ENCODE results near the gene LRRC3B.
"Not testable (repeated sequence)": the region's sequence is repeated elsewhere in the genome, so short reads cannot be mapped to it uniquely, and the experiment has no call there.

LRRC3B gene, protein sequence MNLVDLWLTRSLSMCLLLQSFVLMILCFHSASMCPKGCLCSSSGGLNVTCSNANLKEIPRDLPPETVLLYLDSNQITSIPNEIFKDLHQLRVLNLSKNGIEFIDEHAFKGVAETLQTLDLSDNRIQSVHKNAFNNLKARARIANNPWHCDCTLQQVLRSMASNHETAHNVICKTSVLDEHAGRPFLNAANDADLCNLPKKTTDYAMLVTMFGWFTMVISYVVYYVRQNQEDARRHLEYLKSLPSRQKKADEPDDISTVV
- 0 to 4.0 (median 0) reads per million in 17 experiments for total RNA-seq

DNA sequence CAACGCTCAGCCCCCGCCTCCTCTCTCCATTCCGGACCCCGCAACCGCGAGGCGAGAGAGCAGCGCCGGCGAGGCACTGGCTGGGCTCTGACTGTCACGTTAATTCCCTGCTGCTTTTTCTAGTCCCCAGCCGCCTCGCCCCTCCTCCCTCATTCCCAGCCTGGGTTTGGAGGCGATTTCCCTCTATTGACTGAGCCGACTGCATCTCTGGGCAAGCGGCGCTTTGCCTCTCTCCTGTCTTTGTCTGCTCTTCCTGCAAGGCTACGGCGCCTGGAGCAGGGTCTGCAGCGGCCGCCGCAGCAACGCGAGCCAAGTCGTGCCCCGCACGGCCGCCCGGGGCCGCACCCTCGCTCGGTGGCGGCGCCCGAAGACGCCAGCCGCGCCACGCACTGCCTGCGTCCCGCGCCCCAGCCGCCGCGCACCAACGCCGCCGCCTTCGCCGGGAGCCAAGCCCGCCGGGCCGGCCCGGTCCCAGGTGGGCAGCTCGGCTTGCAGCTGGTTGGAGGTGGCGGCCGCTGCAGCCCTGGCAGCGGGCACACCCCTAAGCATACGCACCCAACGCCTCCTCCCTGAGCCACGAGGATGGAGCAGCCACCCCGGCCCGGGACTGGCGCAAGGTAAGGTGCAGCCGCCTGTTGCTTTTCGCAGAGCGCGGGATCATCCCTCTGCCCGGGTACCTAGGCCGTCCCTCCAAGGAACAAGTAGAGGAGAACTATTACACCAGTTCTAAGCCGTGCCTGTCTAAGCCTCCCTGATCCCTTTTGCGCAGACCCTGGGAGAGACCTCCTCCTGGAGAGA is at the start of gene LRRC3B:
Gene LRRC3B, plus strand, starts transcription at position 152 of the 798 bp plus-strand sequence. CDS start 86,901 bp downstream, outside the sequence.
- no peak for DNase-seq

DNA sequence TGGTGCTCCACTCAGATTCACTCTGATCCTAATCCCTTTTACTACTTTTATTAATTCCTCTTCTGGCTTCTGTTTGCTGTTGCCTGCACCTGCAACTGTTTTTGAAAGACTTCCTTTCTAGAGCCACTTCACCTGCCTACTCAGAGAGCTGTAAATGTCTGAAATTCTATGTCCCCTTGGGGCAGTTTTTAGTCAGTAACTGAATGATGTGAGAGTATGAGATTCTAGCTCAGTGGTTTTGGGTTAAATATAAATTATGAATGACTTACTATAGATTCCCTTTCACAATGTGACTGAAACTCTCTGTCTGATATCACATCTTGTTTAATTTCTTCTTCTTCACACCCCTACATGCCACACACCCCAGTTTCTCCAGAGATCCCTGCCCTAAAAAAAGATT is 47.8 kb upstream of the LRRC3B start:
- DNase-seq, result no peak

DNA sequence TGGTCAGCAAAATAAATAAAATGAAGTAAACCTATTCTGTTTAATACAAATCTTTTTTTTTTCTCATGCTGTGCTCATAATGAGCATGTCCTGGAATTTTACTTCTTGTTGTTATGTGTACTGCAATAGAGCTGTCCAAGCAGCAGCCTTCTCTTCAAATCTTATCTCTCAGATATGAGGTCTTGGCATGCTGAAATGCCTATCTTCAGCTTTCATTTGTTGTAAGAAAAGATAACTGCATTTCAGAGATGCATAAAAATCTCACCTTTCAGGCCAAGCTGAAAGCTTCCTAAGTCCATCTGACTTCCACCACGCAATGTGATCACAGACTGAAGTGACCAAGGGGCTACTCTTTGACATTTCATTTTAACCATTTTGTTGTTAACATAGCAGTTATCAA is 43.5 kb upstream of the LRRC3B start:
- no peak for DNase-seq

DNA sequence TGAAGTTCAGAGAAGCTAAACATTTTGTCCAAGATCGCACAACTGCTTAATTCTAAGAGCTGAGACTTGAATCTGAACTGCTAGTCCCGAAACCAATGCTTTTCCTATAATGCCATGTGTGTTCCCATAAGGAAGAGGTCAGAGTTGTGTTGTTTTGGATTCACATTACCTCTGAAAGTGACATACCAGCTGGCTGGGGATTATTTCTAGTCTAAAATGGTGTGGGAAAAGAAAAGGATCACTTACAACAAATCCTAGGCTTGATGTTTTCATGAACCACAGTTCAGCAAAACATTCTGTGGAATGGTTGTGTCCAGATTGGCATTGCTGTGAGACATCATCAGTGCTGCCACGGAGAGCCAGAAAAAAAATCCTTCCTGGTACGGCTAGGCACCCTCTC is 35.0 kb upstream of the LRRC3B start:
- DNase-seq, result no peak

DNA sequence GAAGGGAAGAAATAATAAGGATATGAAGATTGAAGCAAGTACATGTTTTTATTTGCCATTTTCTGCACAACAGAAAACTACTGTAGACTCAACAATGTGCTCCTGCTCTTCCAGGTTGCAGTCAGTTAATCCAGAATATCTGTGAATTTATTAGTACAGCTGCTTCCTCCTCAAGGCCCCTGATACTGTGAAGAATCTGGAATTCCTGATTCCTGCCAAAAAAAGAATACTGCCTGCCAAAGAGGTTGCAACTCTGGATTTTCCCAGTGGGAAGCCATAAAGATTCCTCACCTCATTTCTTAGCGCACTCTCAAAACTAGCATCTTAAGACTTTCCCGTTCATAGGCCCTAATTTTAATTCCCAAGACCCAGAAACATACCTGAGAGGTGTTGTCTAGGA is 33.6 kb upstream of the LRRC3B start:
- no peak for DNase-seq

DNA sequence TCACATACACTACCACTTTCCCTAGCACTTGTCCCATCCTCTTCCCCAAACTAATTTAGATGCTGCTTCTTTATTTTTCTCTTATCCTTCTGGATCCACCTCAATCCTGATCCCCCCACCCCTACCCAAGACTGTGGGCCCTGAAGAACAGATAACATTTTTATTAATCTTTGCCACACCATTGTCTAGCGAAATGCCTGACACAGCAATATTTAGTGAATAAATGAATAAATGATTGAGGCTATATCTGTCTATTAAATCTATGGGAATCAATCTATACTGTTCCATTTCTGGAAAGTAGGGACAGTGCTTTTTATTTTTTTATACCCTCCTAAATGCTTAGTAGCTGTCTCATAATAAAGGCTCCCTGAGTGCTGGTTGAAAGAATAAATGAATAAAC is 32.9 kb upstream of the LRRC3B start:
- DNase-seq, result no peak

DNA sequence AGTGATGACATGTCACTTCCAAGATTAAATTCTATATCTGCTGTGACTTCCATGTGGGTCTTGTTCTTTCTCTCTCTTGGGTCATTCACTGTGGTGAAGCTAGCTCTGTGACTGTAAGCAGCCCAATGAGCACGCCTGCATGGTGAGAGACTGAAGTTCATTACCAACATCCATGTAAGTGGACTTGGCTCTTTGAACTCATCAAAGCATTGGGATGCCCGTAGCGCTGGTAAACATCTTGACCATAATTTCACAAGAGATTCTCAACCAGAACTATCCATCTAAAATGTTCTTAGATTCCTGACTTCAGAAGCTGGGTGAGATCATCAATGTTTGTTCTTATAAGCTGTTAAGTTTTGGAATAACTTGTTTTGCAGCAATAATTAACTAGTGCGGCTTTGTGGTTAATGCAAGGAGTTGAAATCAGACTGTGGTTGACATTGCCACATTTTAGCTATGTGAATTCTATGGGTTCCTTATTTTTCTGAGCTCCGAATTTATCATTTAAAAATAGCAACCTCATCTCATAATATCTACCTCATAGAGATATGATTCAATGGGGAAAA is 31.6 kb upstream of the LRRC3B start:
- no peak for DNase-seq

DNA sequence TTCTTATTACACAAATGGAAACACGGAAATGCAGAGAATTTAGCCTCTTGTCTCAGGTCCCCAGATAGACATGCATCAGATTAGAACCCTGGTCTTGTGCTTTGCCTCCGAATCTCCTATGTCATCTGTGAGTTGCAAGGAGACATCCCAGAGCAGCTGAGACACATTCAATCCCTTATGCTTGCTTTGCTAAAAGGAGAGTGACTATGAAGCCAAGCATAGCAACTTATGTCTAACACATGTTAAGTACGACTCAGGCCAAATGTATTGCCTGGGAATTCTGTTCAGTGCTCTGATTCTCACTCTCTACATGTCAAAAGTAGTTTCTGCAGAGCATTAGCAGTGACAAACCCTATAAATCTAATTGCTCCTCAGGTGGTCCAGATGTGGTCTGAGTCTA is 30.6 kb upstream of the LRRC3B start:
- no peak for DNase-seq

DNA sequence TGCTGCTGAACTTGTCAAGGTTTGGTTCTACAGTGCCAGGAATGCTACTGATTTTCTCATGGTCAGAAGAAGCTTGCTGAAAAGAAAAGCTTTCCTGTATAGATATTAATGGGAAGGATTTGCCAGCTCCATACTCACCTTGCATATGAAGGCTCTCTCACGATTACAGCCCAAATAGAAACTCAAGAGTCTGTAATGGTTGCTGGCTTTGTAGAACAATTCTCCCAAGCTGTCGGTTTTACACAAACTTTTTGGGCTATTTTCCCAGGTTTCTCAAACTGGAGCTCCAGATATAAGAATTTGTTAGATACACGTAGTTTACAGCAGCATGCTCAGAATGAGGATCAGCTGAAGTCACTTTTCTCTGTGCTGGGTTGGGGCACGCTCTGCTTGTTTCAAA is 30.1 kb upstream of the LRRC3B start:
- no peak for DNase-seq

DNA sequence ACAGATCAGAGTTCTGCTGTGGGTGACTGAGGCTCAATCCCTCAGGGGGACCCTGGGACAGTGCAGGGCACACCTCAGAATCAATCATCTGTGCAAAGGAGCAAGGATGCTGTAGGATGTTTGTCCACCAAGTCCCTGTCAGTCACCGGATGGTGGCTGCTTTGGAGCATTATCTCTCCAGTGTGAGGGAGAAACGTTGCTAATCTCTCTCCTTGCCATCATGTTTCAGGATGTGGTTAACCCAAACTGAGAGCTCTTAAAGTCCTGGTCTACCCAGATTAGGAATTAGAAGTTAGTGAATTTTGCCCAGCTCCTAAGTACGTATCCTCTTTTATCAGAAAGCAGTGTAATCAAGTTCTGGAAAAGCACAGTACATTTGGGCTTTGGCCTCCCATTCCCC is 26.2 kb upstream of the LRRC3B start:
- no peak for DNase-seq

DNA sequence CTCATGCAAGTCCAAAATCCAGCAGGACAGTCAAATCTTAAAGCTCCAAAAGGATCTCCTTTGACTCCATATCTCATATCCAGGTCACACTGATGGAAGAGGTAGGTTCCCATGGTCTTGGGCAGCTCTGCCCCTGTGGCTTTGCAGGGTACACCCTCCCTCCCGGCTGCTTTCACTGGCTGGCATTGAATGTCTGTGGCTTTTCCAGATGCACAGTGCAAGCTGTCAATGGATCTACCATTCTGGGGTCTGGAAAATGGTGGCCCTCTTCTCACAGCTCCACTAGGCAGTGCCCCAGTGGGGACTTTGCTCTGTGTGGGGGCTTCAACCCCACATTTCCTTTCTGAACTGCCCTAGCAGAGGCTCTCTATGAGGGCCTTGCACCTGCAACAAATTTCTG is 19.3 kb upstream of the LRRC3B start:
- not testable (repeated sequence) for DNase-seq

DNA sequence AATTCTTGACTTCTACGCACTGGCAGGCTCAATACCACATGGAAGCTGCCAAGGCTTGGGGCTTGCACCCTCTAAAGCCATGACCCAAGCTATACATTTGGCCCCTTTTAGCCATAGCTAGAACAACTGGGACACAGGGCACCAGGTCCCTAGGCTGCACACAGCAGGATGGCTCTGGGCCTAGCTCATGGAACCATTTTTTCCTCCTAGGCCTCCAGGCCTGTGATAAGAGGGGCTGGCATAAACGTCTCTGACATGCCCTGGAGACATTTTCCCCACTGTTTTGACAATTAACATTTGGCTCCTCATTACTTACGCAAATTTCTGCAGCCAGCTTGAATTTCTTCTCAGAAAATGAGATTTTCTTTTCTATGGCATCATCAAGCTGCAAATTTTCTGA is 18.8 kb upstream of the LRRC3B start:
- not testable (repeated sequence) for DNase-seq

DNA sequence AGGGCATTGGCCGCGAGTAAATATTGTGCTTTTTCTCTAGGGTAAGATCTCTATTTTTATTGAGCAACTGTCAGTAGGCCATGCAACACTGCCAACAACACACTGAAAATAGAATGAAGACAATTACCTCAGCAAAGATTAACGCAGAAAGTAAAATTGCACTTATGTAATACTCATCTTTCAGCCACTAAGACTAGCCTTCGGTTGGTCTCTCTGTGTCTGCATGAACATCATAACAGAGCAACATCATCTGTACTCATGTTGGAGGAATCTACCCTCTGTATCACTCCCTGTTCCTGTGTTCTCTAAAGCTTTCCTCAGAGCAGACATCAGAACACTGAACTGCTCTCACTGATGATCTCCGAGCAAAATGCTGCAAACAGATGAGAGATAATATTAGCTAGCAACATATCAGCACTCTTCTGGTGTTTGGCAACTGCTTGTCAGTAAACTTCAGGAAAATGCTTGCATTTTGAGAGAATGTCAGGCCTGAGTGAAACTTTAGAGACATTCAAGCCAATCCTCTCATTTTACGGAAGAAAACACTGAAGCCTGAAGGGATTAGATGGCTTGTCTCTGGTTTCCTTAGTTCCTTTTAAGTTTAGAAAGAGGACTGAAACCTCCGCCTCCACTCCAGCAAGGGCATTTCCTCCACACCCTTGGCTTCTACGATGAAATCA is 8.4 kb upstream of the LRRC3B start:
- no peak for DNase-seq

DNA sequence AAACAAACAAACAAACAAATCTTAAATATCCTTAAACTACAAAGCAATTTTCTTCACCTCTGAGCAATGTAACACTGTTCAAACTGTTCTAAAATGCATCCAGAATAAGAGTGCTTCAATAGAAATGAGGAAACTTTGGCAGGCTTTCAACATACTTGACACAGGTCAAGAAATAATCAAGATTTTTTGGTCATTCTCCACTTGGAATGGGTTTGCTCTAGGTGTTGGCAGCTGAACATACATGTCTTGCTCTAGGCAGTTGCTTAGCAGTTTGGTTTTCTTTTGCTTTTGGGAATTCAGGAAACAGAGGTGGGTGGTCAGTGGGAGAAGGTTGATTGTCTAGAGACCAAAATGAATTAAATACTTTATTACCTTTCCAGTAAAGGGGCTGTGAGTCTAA is 1.4 kb upstream of the LRRC3B start:
- DNase-seq, result no peak

DNA sequence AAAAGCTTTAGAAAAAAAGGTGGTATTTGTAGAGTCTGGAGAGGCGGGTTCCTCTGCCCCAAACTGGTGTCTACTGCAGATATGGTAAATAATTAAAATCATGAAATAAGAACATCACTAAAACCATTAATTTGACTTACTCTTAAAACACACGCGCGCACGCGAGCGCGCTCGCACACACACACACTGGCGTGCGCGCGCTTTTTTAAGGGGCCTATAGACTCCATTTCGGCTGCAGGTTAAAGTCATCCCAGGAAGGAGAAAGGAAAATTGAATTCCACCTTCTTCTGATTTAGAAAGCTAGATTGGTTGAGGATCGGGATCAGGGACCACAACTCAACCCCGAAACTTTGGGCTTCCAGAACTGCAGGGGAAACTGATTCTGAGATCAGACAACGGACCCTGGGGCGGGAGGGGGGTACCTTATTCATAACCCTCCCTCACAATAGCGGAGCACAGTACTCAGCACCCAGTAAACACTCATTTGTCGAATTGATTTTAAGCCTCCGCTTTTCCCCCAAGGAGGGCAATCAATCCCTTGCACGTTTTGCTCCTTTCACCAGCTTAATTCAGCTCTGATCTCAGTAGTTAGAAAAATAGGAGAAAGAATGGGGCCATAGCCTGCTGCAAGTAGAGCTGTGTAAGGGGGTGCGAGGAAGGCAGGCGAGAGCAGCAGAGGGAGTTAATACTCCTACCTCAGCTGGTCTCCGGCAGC is 509 bp upstream of the LRRC3B start:
- DNase-seq, result no peak

DNA sequence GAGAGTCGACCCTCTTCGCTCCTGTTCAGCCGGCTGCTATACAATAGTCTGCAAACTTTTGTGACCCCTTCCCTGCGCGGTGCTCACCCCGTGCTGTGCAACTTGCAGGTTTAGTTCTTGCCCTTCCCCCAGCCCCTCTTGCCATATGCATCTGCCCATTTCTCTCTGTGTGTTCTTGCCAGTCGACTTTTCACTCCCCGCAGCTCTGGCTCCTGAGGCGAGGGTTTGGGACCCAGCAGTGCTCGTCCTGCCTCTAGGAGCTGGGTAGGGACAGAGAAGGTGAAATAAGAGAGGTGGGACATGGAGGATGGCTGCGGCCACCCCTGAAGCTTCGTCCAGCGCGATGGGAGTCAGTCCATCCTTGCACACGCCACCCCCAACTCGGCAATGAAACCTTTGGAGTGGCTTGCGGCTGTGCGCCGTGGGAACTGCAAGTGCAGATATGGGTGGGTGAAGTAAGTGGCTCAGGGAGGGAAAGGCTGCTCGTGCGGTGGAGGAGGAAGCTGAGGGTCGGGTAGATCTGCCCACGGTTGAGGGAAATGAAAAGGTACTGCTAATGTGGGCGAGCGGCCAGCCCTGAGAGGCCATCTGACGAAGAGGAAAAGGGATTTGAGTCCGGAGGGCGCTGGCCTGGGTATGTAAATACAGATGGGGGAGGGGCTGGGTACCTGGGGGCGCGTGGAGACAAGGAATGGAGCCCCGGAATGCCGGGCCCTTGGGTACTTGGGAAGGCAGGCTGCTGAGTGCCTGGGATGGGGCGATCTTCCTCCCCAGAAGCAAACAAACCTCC is 1.0 kb downstream of the LRRC3B start:
- DNase-seq, result no peak

DNA sequence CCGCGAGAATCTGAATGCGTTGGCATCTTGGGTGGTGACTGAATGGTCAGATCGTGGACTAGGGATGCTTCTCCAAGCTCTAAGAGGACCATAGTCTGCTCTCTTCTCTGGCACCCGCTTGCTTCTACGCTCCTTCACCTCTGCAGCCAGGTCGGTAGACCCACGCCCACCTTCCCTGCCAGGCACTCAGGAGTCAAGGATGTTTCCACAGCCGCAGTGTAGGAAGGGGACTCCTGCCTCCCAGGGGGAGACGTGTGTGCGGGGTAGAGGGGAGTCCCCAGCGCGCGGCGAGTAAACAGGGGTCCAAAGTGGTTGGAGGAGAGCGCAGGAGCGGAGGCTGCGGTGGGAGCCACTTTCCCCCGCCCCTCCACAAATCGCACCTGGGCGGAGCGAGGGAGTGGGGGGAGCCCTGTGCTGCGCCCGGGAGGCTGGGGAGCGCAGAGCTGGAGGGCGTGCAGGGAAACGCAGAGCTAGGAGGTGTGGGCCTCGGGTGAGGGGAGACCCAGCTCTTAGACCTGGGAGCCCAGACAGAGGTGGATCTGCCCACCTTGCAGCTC is 1.7 kb downstream of the LRRC3B start:
- DNase-seq, result no peak

DNA sequence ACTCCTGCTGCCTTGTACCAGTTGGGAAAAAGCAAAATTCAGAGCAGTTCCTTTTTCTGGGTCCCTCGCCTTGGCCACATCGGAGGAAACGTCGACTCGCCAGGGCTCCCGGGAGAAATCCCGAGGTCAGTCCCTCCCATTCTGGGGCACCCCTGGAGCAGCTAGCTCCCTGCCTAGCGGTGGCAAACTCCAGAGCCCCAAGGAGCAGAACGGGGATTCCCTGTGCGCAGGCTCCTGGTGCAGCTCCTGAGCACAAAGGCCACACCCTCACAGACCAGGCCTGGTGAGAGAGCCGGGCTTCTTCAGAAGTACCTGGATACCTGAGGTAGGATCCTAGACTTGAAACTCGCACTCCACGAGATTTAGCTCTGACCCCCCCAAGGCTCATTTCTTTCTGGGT is 2.6 kb downstream of the LRRC3B start:
- no peak for DNase-seq

DNA sequence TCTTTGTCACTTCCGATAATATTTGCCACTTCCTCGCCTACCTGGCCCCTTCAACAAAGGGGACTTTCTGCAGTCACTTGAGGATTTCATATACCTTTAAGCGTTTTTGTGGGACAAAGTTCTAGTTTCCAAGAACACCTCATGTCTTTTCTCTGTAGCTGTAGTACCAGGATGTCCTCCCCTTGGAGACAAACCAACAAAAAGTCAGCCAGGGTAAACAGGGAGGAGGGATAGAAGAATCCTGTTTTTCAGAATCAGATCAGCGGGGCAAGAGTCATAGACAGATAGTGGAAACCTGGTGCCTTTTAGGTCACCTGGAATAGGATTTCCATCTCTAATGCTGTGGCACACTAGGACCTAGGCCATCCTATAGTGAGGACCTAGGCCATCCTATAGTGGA is 4.5 kb downstream of the LRRC3B start:
- no peak for DNase-seq

DNA sequence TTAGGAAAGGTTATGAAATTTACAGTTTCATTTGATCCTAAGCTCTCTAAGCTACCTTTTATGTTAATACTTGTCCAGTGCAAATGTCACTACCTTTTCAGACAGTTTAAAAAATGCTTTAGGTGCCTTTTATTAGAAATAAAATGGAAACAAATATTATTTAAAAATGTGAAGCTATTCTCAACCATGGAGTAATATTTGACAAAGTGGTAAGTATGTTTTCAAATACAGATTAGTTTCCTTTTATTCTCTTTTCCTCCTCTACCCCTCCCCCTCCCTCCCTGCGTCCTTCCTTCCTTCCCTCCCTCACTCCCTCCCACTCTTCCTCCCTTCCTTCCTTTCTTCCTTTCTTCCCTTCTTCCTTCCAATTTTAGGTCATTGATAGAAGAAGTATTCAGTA is 6.3 kb downstream of the LRRC3B start:
- no peak for DNase-seq

DNA sequence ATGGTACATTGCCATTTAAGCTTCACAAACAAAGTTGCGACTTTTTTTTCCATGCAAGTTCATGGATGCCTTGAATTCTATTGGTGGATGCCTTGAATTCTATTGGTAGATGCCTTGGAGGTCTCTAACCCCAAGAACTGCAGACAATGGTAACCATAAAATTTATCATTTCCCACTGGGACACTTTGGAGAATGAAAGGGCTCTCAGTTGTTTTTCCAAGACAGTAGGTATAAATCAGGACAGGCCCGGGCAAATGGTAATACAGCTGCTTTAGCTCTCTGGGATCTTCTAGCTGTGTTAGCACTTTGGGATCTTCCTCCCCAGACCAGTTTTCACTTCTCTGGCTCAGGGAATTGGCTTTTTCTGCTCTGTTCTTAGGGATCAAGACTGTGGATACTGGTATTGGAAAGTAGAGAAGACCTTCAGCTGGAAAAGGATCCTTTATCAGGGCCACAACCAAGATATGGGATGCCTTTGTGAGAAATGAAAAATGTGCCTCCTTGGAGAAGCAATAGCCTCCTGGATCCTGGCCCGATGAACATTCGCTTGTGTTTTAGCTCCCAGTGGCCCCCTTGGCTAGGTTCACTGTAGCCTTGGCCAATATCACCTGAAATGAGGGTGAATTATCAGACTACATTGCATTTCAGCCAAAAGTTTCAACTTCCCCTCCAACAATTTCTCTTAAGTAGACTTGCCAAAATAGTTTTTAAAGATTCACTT is 8.3 kb downstream of the LRRC3B start:
- no peak for DNase-seq

Data from suppressor macrophage (primary cell).